ENCODE results near the gene CHST6. TPM values are rescaled to one million over a fixed set of nuclear protein-coding genes. Genes with fewer than 3 reads are reported as not detected.
"Not testable (repeated sequence)": the region's sequence is repeated elsewhere in the genome, so short reads cannot be mapped to it uniquely, and the experiment has no call there.

The CHST6 gene
- total and polyA plus RNA-seq, 10 of the 15 experiments (the other 5 are each of a cell fraction or from before 2014, with no cell fraction given), result 0.14 to 2.5 (median 0.51) TPM

GRCh38 chr16:75456971-75457370, 38.3 kb downstream of the CHST6 start:
- no peak overlapping the region for H3K4me2 ChIP-seq (ENCODE audit: control insufficient read depth, insufficient read depth)
- peaks cover 0 to 2% of the 10 kb centered on the region in 2 experiments; a peak in 2 of 4 replicates for H3K36me3 ChIP-seq (ENCODE audit: control insufficient read depth in 2 of 2, insufficient read depth in 2 of 2, low read length in 1 of 2)
- ATAC-seq (no peak), FAIRE-seq (no peak), DNase-seq (ENCODE audit: low read depth, low spot score) (no peak)
- CTCF ChIA-PET, result interaction anchor here (2.3 to 2.4 kb wide), 2 partner anchors 13 to 258 kb away, joined by 6 to 7 read pairs; no protein-coding TSS in a partner anchor
- H3K27ac ChIP-seq (ENCODE audit: control insufficient read depth, insufficient read depth), result no peak overlapping the region
- H3K9ac ChIP-seq (ENCODE audit: control insufficient read depth, insufficient read depth, low read length), result no peak overlapping the region
- WGBS (ENCODE audit: insufficient coverage, insufficient replicate concordance, low lambda C conversion rate, missing lambda C conversion rate), result 100% methylated on average over 1 of the region's 1 CpG
- TF ChIP-seq SUPT20H (IDR thresholded peaks at IDR 0.05; ENCODE audit: borderline replicate concordance, control insufficient read depth, low read depth, low read length), result no peak
- TF ChIP-seq ZSCAN29 (IDR thresholded peaks at IDR 0.05), result no peak
- TF ChIP-seq USF2 (IDR thresholded peaks at IDR 0.05; ENCODE audit: borderline replicate concordance, low read depth, low read length), result no peak
- TF ChIP-seq ZNF384 (IDR thresholded peaks at IDR 0.05; ENCODE audit: borderline replicate concordance, low read depth, low read length), result no peak
- TF ChIP-seq RAD21 (IDR thresholded peaks at IDR 0.05; ENCODE audit: insufficient read depth, low read depth, low read length), result no peak
- no peak for TF ChIP-seq ZNF24 (IDR thresholded peaks at IDR 0.05)
- no peak for TF ChIP-seq NR2F1 (conservative IDR thresholded peaks at IDR 0.05)
- TF ChIP-seq POLR2AphosphoS2 (IDR thresholded peaks at IDR 0.05; ENCODE audit: low read depth, low read length), result no peak
- BruUV-seq (replicated peaks), result no TSS peak
- in situ Hi-C loops (cut with MboI), result loop anchor here (5.0 to 25.0 kb wide), 2 partner anchors 50 to 1730 kb away; partner anchors contain the start of genes MON1B and SYCE1L
- no peaks in the 10 kb centered on the region for H3K9me3 ChIP-seq (replicated peaks; ENCODE audit: control insufficient read depth, insufficient read depth, low read length)
- no peaks in the 10 kb centered on the region for H4K20me1 ChIP-seq (ENCODE audit: control insufficient read depth, insufficient read depth)
- peaks cover under 1% of the 10 kb centered on the region for H3K4me1 ChIP-seq (ENCODE audit: control insufficient read depth, insufficient read depth, low read length)
- RAD21 ChIA-PET (ENCODE audit: unreplicated experiment), result no interaction called here
- peaks cover 54% of the 10 kb centered on the region for H3K79me2 ChIP-seq (ENCODE audit: control insufficient read depth, insufficient read depth, low read length)
- no peaks in the 10 kb centered on the region for H3K27me3 ChIP-seq (replicated peaks in 1 of 2; ENCODE audit: control insufficient read depth in 2 of 2, insufficient read depth in 2 of 2, low read length in 1 of 2)
- POLR2A ChIA-PET, result interaction anchor here (0.6 kb wide), 1 partner anchor 39 kb away, joined by 4 read pairs; no protein-coding TSS in a partner anchor
- no peak overlapping the region for H3K4me3 ChIP-seq
- intact Hi-C loops (cut with micrococcal nuclease; ENCODE audit: unreplicated experiment), result no loop called here
- SMC1A ChIA-PET (ENCODE audit: uncharacterized antibody, unreplicated experiment), result interaction anchor here (1.2 kb wide), 1 partner anchor 14 kb away, joined by 5 read pairs; no protein-coding TSS in a partner anchor
- no peak overlapping the region for H2AFZ ChIP-seq (ENCODE audit: control insufficient read depth, low read depth, low read length)

GRCh38 chr16:75456486-75456885, 38.8 kb downstream of the CHST6 start:
- H4K20me1 ChIP-seq (ENCODE audit: control insufficient read depth, insufficient read depth); H3K4me3 ChIP-seq; H3K27me3 ChIP-seq (replicated peaks in 1 of 2; ENCODE audit: control insufficient read depth in 2 of 2, insufficient read depth in 2 of 2, low read length in 1 of 2); H3K9ac ChIP-seq (ENCODE audit: control insufficient read depth, insufficient read depth, low read length); DNase-seq (ENCODE audit: low read depth, low spot score); H3K36me3 ChIP-seq (ENCODE audit: control insufficient read depth in 2 of 2, insufficient read depth in 2 of 2, low read length in 1 of 2); RAD21 ChIA-PET (ENCODE audit: unreplicated experiment); ATAC-seq; H3K4me1 ChIP-seq (ENCODE audit: control insufficient read depth, insufficient read depth, low read length); H3K4me2 ChIP-seq (ENCODE audit: control insufficient read depth, insufficient read depth); H2AFZ ChIP-seq (ENCODE audit: control insufficient read depth, low read depth, low read length); BruUV-seq (replicated peaks); intact Hi-C loops (cut with micrococcal nuclease; ENCODE audit: unreplicated experiment); H3K27ac ChIP-seq (ENCODE audit: control insufficient read depth, insufficient read depth); FAIRE-seq; H3K9me3 ChIP-seq (replicated peaks; ENCODE audit: control insufficient read depth, insufficient read depth, low read length): not testable (repeated sequence)
- CTCF ChIA-PET, result interaction anchor here (0.6 to 2.4 kb wide), 6 partner anchors 7 to 97 kb away, joined by 3 to 7 read pairs (median 4); no protein-coding TSS in a partner anchor
- in situ Hi-C loops (cut with MboI), result loop anchor here (5.0 to 25.0 kb wide), 2 partner anchors 51 to 1731 kb away; partner anchors contain the start of genes MON1B and SYCE1L
- WGBS (ENCODE audit: insufficient coverage, insufficient replicate concordance, low lambda C conversion rate, missing lambda C conversion rate), result 100% methylated on average over 4 of the region's 4 CpGs
- H3K79me2 ChIP-seq (ENCODE audit: control insufficient read depth, insufficient read depth, low read length), result peaks cover 49% of the 10 kb centered on the region
- POLR2A ChIA-PET, result interaction anchor here (1.1 kb wide), 1 partner anchor 12 kb away, joined by 3 read pairs; no protein-coding TSS in a partner anchor
- SMC1A ChIA-PET (ENCODE audit: uncharacterized antibody, unreplicated experiment), result interaction anchor here (1.0 kb wide), 1 partner anchor 22 kb away, joined by 4 read pairs; no protein-coding TSS in a partner anchor

All from GM12878 (cell line).